IPS-15b (cell line): Measurements from ENCODE around the gene BRAT1.

Source experiments
- H3K27me3 ChIP-seq: one replicate; pipeline ENCODE4 v1.6.1; 2013; ENCODE audit warnings: low read length; ENCODE audit not compliant: control insufficient read depth, insufficient read depth
- H3K36me3 ChIP-seq: one replicate; pipeline ENCODE4 v1.6.1; 2013; ENCODE audit warnings: low read length; ENCODE audit not compliant: control insufficient read depth, insufficient read depth
- H3K4me1 ChIP-seq: one replicate; pipeline ENCODE4 v1.6.1; 2013; ENCODE audit warnings: mild to moderate bottlenecking, low read length; ENCODE audit not compliant: control insufficient read depth, insufficient read depth
- H3K4me3 ChIP-seq: one replicate; pipeline ENCODE4 v1.5.1; 2013; ENCODE audit warnings: low read depth, low read length
- H3K9ac ChIP-seq: one replicate; pipeline ENCODE4 v1.6.1; 2013; ENCODE audit warnings: low read depth, mild to moderate bottlenecking, low read length
- H3K9me3 ChIP-seq: one replicate; pipeline ENCODE4 v1.6.1; 2013; ENCODE audit warnings: mild to moderate bottlenecking, low read length; ENCODE audit not compliant: control insufficient read depth, insufficient read depth

BRAT1 gene

GRCh38 chr7:2496375-2496774 lies 58.9 kb downstream of the BRAT1 start:
- no peaks in the 10 kb centered on the region for H3K4me1 ChIP-seq
- H3K9ac ChIP-seq = no peak overlapping the region
- H3K36me3 ChIP-seq = no peaks in the 10 kb centered on the region
- H3K27me3 ChIP-seq = no peaks in the 10 kb centered on the region
- no peak overlapping the region for H3K4me3 ChIP-seq
- H3K9me3 ChIP-seq = no peaks in the 10 kb centered on the region

- H3K36me3 ChIP-seq = no peaks in the 10 kb centered on the region
- no peaks in the 10 kb centered on the region for H3K4me1 ChIP-seq
- H3K27me3 ChIP-seq = no peaks in the 10 kb centered on the region
- H3K9ac ChIP-seq = no peak overlapping the region
- H3K4me3 ChIP-seq = no peak overlapping the region
- H3K9me3 ChIP-seq = no peaks in the 10 kb centered on the region
These were observed 59.7 kb downstream of the BRAT1 start for GRCh38 chr7:2495418-2496299.

GRCh38 chr7:2494191-2495130 lies 60.9 kb downstream of the BRAT1 start:
- no peak overlapping the region for H3K9ac ChIP-seq
- H3K27me3 ChIP-seq = no peaks in the 10 kb centered on the region
- H3K4me1 ChIP-seq = no peaks in the 10 kb centered on the region
- H3K36me3 ChIP-seq = no peaks in the 10 kb centered on the region
- H3K9me3 ChIP-seq = no peaks in the 10 kb centered on the region
- H3K4me3 ChIP-seq = no peak overlapping the region

GRCh38 chr7:2493205-2494164 lies 61.8 kb downstream of the BRAT1 start:
- H3K36me3 ChIP-seq = no peaks in the 10 kb centered on the region
- no peak overlapping the region for H3K4me3 ChIP-seq
- H3K9me3 ChIP-seq = no peaks in the 10 kb centered on the region
- H3K9ac ChIP-seq = no peak overlapping the region
- H3K27me3 ChIP-seq = no peaks in the 10 kb centered on the region
- no peaks in the 10 kb centered on the region for H3K4me1 ChIP-seq

- Histone ChIP-seq H3K36me3 (no peaks in the 10 kb centered on the region), H3K9me3 (no peaks in the 10 kb centered on the region), H3K27me3 (no peaks in the 10 kb centered on the region), H3K4me3 (no peak overlapping the region), H3K9ac (no peak overlapping the region), H3K4me1 (no peaks in the 10 kb centered on the region)
These were observed 63.3 kb downstream of the BRAT1 start for GRCh38 chr7:2492038-2492437.

GRCh38 chr7:2490181-2490651 lies 65.1 kb downstream of the BRAT1 start:
- Histone ChIP-seq H3K9ac (no peak overlapping the region), H3K4me1 (no peaks in the 10 kb centered on the region)

GRCh38 chr7:2488681-2489080 lies 66.6 kb downstream of the BRAT1 start:
- no peak overlapping the region for H3K4me3 ChIP-seq
- no peaks in the 10 kb centered on the region for H3K27me3 ChIP-seq
- H3K36me3 ChIP-seq = no peaks in the 10 kb centered on the region
- H3K4me1 ChIP-seq = no peaks in the 10 kb centered on the region
- H3K9ac ChIP-seq = no peak overlapping the region
- no peaks in the 10 kb centered on the region for H3K9me3 ChIP-seq

More at GRCh38 chr7:2490181-2490651, 65.1 kb downstream of the BRAT1 start:
- Histone ChIP-seq H3K36me3 (no peaks in the 10 kb centered on the region), H3K27me3 (no peaks in the 10 kb centered on the region), H3K4me3 (no peak overlapping the region), H3K9me3 (no peaks in the 10 kb centered on the region)

- Histone ChIP-seq H3K4me1 (no peaks in the 10 kb centered on the region), H3K4me3 (no peak overlapping the region), H3K9ac (no peak overlapping the region), H3K9me3 (no peaks in the 10 kb centered on the region), H3K36me3 (no peaks in the 10 kb centered on the region), H3K27me3 (no peaks in the 10 kb centered on the region)
These were observed 67.1 kb downstream of the BRAT1 start for GRCh38 chr7:2488272-2488645.
